GM15510 (cell line): Measurements from ENCODE around the gene FKBP8.
A peak's percentile ranks its signal among the peaks of the same experiment; 100 is the strongest.

ENCODE experiments used
- POLR2A ChIP-seq: IDR thresholded peaks from 3 replicates; pipeline ENCODE4 v1.6.1; 2011; ENCODE audit warnings: borderline replicate concordance; ENCODE audit not compliant: insufficient read length; ENCODE audit errors: extremely low read depth

Gene FKBP8

GRCh38 chr19:18542941-18543813 lies at the start of gene FKBP8:
Gene FKBP8 (minus strand): TSS chr19:18543573. CDS start chr19:18541970, 1,603 bp downstream.
- no peak for TF ChIP-seq POLR2A

- TF ChIP-seq POLR2A: no peak
Measured at GRCh38 chr19:18591735-18592385, 48.5 kb upstream of the FKBP8 start.

GRCh38 chr19:18590273-18591272 lies 47.2 kb upstream of the FKBP8 start:
- no peak for TF ChIP-seq POLR2A

GRCh38 chr19:18589380-18590272 lies 46.3 kb upstream of the FKBP8 start:
- no peak for TF ChIP-seq POLR2A

GRCh38 chr19:18588611-18589379 lies 45.4 kb upstream of the FKBP8 start, which contains the start of gene REX1BD:
Gene REX1BD (plus strand): TSS chr19:18588798. CDS start chr19:18588802, 4 bp downstream.
- peak; percentile 89 for TF ChIP-seq POLR2A

GRCh38 chr19:18587962-18588610 lies 44.7 kb upstream of the FKBP8 start:
- TF ChIP-seq POLR2A: no peak

GRCh38 chr19:18587561-18587960 lies 44.2 kb upstream of the FKBP8 start:
- TF ChIP-seq POLR2A: no peak

- no peak for TF ChIP-seq POLR2A
Measured at GRCh38 chr19:18586306-18586705, 42.9 kb upstream of the FKBP8 start.

GRCh38 chr19:18580311-18580710 lies 36.9 kb upstream of the FKBP8 start:
- no peak for TF ChIP-seq POLR2A

GRCh38 chr19:18577365-18577914 lies 34.1 kb upstream of the FKBP8 start:
- TF ChIP-seq POLR2A: no peak

- no peak for TF ChIP-seq POLR2A
Measured at GRCh38 chr19:18576383-18576782, 33.0 kb upstream of the FKBP8 start.

GRCh38 chr19:18574691-18575291 lies 31.4 kb upstream of the FKBP8 start:
- TF ChIP-seq POLR2A: no peak

GRCh38 chr19:18571564-18572344 lies 28.4 kb upstream of the FKBP8 start, which contains the start of gene UBA52:
Gene UBA52 (plus strand): TSS chr19:18571857. CDS start chr19:18573301, 1,444 bp downstream.
- peak; percentile 95 for TF ChIP-seq POLR2A
